GM10266 (cell line): ENCODE results near the gene SLC51A.

Source experiments
- DNase-seq: peaks from one replicate; pipeline ENCODE4 v3.0.0; 2012; ENCODE audit errors: extremely low spot score
- TF ChIP-seq, protein P1 (sequence below): IDR thresholded peaks from 2 replicates; pipeline ENCODE4 v1.5.1; 2012; ENCODE audit warnings: mild to moderate bottlenecking, low read depth; ENCODE audit not compliant: control insufficient read depth, insufficient read depth; ENCODE audit errors: missing control alignments

The SLC51A gene

DNA sequence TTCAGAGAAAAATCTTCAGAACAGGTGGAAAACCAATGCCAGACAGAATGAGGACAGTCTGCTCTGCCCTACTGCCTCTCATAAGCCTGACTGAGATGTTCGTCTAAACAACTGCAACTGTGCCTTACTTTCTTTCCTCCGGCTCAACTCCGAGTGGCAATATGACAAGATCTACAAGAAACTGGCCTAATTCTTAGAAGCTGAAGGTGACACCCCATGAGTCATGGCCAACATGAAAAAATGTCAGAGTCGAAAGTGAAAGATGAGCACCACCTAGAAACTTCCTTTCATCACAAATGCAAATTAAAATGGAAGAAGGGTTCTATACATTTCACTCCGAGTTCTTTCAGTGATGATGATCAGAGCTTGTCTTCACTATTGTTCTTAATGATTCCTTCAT, 58.3 kb downstream of the SLC51A start:
- DNase-seq, result peak; percentile 91
- TF ChIP-seq, protein P1, sequence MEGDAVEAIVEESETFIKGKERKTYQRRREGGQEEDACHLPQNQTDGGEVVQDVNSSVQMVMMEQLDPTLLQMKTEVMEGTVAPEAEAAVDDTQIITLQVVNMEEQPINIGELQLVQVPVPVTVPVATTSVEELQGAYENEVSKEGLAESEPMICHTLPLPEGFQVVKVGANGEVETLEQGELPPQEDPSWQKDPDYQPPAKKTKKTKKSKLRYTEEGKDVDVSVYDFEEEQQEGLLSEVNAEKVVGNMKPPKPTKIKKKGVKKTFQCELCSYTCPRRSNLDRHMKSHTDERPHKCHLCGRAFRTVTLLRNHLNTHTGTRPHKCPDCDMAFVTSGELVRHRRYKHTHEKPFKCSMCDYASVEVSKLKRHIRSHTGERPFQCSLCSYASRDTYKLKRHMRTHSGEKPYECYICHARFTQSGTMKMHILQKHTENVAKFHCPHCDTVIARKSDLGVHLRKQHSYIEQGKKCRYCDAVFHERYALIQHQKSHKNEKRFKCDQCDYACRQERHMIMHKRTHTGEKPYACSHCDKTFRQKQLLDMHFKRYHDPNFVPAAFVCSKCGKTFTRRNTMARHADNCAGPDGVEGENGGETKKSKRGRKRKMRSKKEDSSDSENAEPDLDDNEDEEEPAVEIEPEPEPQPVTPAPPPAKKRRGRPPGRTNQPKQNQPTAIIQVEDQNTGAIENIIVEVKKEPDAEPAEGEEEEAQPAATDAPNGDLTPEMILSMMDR, result no peak

DNA sequence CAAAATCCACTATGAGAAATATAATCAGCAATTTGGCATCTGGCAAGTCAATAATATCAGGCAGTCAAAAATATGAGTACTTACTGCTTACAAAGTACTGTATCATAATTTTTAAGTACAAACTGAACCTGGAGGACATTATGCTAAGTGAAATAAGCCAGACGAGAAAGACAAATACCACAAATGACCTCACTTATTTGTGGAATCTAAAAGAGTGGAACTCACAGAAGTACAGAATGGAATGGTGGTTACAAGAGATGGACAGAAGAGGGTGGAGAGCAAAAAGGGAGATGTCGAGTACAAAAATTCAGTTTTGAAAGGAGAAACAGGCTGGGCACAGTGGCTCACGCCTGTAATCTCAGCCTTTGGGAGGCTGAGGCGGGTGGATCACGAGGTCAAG, 58.8 kb downstream of the SLC51A start:
- DNase-seq, result no peak

DNA sequence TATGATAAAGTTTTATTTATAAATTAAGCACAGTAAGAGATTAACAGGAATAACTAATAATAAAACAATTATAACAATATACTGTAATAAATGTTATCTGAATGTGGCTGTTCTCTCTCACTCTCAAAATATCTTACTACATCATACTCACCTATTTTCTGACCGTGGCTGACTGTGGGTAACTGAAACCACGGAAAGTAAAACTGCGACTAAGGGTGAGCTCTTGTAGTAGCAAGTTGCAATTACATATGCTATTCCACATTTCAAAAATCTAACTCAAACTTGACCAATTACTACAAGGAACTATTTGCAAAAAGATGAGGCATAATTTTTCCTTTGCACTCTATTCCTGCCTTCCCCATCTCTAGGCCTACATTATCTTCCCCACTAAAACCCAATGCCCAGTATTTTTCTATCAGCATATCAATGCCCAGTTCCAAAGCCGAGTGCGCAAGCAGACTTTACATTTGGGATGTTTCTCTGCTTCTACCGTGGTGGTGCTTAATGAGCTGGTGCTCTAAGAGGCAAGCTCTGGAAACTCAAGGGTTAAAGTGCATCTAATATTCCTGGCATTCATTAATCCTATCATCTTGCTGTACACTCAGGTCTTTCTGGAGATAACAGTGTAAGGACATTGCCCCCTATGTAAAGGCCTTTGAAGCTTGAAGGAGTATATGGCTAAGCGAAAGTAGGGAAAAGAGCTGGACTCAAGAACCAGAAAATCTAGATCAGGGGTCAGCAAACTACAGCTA, 64.5 kb downstream of the SLC51A start:
- DNase-seq, result peak; percentile 77
- TF ChIP-seq, protein P1, result no peak

More for the DNA sequence above, 58.8 kb downstream of the SLC51A start:
- TF ChIP-seq, protein P1, result no peak

DNA sequence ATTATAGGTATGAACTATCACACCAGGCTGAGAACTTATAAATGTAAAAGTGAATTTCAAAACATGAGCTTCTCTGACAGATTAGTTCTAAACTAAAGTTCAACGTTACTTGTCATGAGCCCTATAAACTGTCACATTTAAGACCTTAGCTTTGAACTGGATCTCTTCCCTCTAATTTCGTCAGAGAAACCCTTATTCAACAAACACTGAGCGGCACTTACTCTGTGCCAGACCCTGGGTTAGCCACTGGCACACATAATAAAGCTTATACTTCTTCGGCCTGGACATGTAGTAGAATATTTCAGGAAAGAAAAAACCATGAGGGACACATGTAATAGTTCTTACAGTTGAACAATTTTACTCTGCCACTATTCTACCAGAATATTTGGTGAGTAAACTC, 65.6 kb downstream of the SLC51A start:
- TF ChIP-seq, protein P1, result no peak
- DNase-seq, result no peak
